HepG2 (cell line): ENCODE results near the gene OBSL1. TPM values are rescaled to one million over a fixed set of nuclear protein-coding genes. Genes with fewer than 3 reads are reported as not detected.

Experiments
- ATF1 ChIP-seq: IDR thresholded peaks from 2 replicates; pipeline ENCODE4 v1.6.1; 2016; ENCODE audit warnings: mild to moderate bottlenecking, control low read depth
- ATF5 ChIP-seq: sonication (generic); formaldehyde crosslinking; IDR thresholded peaks from 2 replicates; pipeline ENCODE4 v1.4.0; 2020; ENCODE audit warnings: mild to moderate bottlenecking, low read depth, missing genetic modification reagents
- ATF7-NPFF ChIP-seq: sonication (generic); formaldehyde crosslinking; IDR thresholded peaks from 2 replicates; pipeline ENCODE4 v1.8.1; 2023; ENCODE audit warnings: mild to moderate bottlenecking, low read depth, missing genetic modification reagents, moderate library complexity
- ATM ChIP-seq: fragments of 450-650 bp; IDR thresholded peaks from 2 replicates; pipeline ENCODE4 v1.7.1; 2017; ENCODE audit warnings: mild to moderate bottlenecking, borderline replicate concordance
- DZIP1 ChIP-seq: sonication (generic); formaldehyde crosslinking; IDR thresholded peaks from 2 replicates; pipeline ENCODE4 v1.5.0; 2020; ENCODE audit warnings: mild to moderate bottlenecking, missing genetic modification reagents
- FLYWCH1 ChIP-seq: sonication (generic); formaldehyde crosslinking; IDR thresholded peaks from 2 replicates; pipeline ENCODE4 v1.8.1; 2023; ENCODE audit warnings: mild to moderate bottlenecking, missing genetic modification reagents
- KDM1A ChIP-seq: IDR thresholded peaks from 2 replicates; pipeline ENCODE4 v1.6.1; 2016; ENCODE audit warnings: missing compliant biosample characterization
- KDM5A ChIP-seq: fragments of 200-600 bp; sonication (generic); IDR thresholded peaks from 2 replicates; pipeline ENCODE4 v1.7.0; 2018; ENCODE audit warnings: antibody characterized with exemption, mild to moderate bottlenecking, low read length, borderline replicate concordance
- KLF16 ChIP-seq, 2 experiments: sonication (generic) in 1 of 2; formaldehyde crosslinking in 1 of 2; IDR thresholded peaks; 2 replicates each; pipeline versions ENCODE4 v1.6.1 to v1.8.0; 2016 to 2023; ENCODE audit warnings: missing genetic modification reagents in 2 of 2, missing compliant biosample characterization in 1 of 2
- NFATC3 ChIP-seq: sonication (generic); formaldehyde crosslinking; IDR thresholded peaks from 2 replicates; pipeline ENCODE4 v1.5.1; 2020; ENCODE audit warnings: mild to moderate bottlenecking, missing genetic modification reagents
- NFE2 ChIP-seq: sonication (generic); formaldehyde crosslinking; IDR thresholded peaks from 2 replicates; pipeline ENCODE4 v1.4.0; 2020; ENCODE audit warnings: missing genetic modification reagents
- NFE2L2 ChIP-seq: fragments of 150-350 bp; IDR thresholded peaks from 2 replicates; pipeline ENCODE4 v1.6.1; 2014; ENCODE audit warnings: low read length
- PHF21A ChIP-seq: sonication (generic); formaldehyde crosslinking; IDR thresholded peaks from 2 replicates; pipeline ENCODE4 v1.5.0; 2020; ENCODE audit warnings: mild to moderate bottlenecking, missing genetic modification reagents
- POLR2A ChIP-seq, 2 experiments: IDR thresholded peaks; 2 replicates each; pipeline ENCODE4 v1.6.1; 2011; ENCODE audit warnings: low read depth in 2 of 2, low read length in 2 of 2, mild to moderate bottlenecking in 1 of 2, moderate library complexity in 1 of 2; ENCODE audit not compliant: insufficient read depth in 1 of 2
- RFXAP ChIP-seq: sonication (generic); formaldehyde crosslinking; IDR thresholded peaks from 2 replicates; pipeline ENCODE4 v1.4.0; 2020; ENCODE audit warnings: missing genetic modification reagents, borderline replicate concordance
- TGIF2 ChIP-seq: IDR thresholded peaks from 2 replicates; pipeline ENCODE4 v1.6.1; 2016; ENCODE audit warnings: control low read depth, missing compliant biosample characterization
- U2AF2 ChIP-seq: fragments of 200-400 bp; formaldehyde crosslinking; IDR thresholded peaks from 2 replicates; pipeline ENCODE4 v1.6.1; 2017; ENCODE audit warnings: low read depth, mild to moderate bottlenecking, low read length
- ZBED4 ChIP-seq: sonication (generic); formaldehyde crosslinking; IDR thresholded peaks from 2 replicates; pipeline ENCODE4 v1.4.0; 2020; ENCODE audit warnings: missing genetic modification reagents, borderline replicate concordance
- ZFP36 ChIP-seq: fragments of 150-350 bp; IDR thresholded peaks from 2 replicates; pipeline ENCODE4 v1.6.1; 2018; ENCODE audit warnings: borderline replicate concordance, low read length, low read depth; ENCODE audit not compliant: partially characterized antibody
- ZNF557 ChIP-seq: sonication (generic); formaldehyde crosslinking; IDR thresholded peaks from 2 replicates; pipeline ENCODE4 v1.4.0; 2020; ENCODE audit warnings: missing genetic modification reagents
- ZNF780A ChIP-seq: sonication (generic); formaldehyde crosslinking; IDR thresholded peaks from 2 replicates; pipeline ENCODE4 v1.8.0; 2022; ENCODE audit warnings: mild to moderate bottlenecking, missing genetic modification reagents, moderate library complexity
- ZNF788 ChIP-seq: sonication (generic); formaldehyde crosslinking; IDR thresholded peaks from 2 replicates; pipeline ENCODE4 v1.5.0; 2020; ENCODE audit warnings: mild to moderate bottlenecking, missing genetic modification reagents, borderline replicate concordance
- polyA plus RNA-seq, 8 experiments: library from polyadenylated mRNA; depleted of rRNA in 3 of 8; stranded (reverse) in 7 of 8; unstranded in 1 of 8; fragments of >200 nt; fragmentation: Illumina TruSeq in 4 of 8; extraction: Trizol in 4 of 8; gene quantifications; 2 replicates each; pipeline versions ENCODE4 v1.2.1 to v1.2.3, GENCODE V29; 2011 to 2016; ENCODE audit warnings: low read depth in 4 of 8, missing spikeins in 1 of 8, mixed read lengths in 1 of 8; ENCODE audit not compliant: insufficient read depth in 1 of 8
- total RNA-seq, 5 experiments: library from RNA; depleted of rRNA; stranded (reverse); fragments of >200 nt; fragmentation: Illumina TruSeq; extraction: Trizol; gene quantifications; 2 replicates each; pipeline ENCODE4 v1.2.3, GENCODE V29; 2016; ENCODE audit warnings: low read depth in 1 of 5

OBSL1 gene
- total and polyA plus RNA-seq, 2 of the 13 experiments (the other 11 are each of a cell fraction or from before 2014, with no cell fraction given), result 86.7 to 218 TPM

- peak; percentile 43; the same call in 1 of the 2 replicates for TF ChIP-seq ZNF788 (CRISPR knock-in tag)
- no peak; the same call in 1 of the 2 replicates for TF ChIP-seq DZIP1 (CRISPR knock-in tag)
- no peak for TF ChIP-seq NFE2L2
- no peak for TF ChIP-seq KDM1A (CRISPR knock-in tag)
- TF ChIP-seq ATF5 (CRISPR knock-in tag), result 0 out of 2 replicates have a peak, but pooled peaks have one; percentile 56
- TF ChIP-seq ZFP36, result no peak
- TF ChIP-seq ZNF780A (CRISPR knock-in tag), result peak; percentile 91; the same call in 1 of the 2 replicates
- no peak; the same call in 1 of the 2 replicates for TF ChIP-seq KDM5A
- 0 out of 2 replicates have a peak, but pooled peaks have one; percentile 25 for TF ChIP-seq NFE2 (CRISPR knock-in tag)
- peak; percentile 93 for TF ChIP-seq TGIF2 (CRISPR knock-in tag)
- TF ChIP-seq POLR2A (IDR thresholded peaks at IDR 0.05; ENCODE audit: insufficient read depth in 1 of 2, low read depth in 2 of 2, low read length in 2 of 2), result peak in 1 of 2 experiments; percentile 71; a peak in 2 of 4 replicates
- peak; percentile 87 for TF ChIP-seq ATF7-NPFF (CRISPR knock-in tag)
- TF ChIP-seq ZBED4, result peak; percentile 90
- peak; percentile 86 for TF ChIP-seq PHF21A (CRISPR knock-in tag)
- no peak for TF ChIP-seq U2AF2
- TF ChIP-seq ATF1 (CRISPR knock-in tag), result peak; percentile 95
- peak; percentile 96; the same call in 1 of the 2 replicates for TF ChIP-seq FLYWCH1
- peak; percentile 61; the same call in 1 of the 2 replicates for TF ChIP-seq ZNF557 (CRISPR knock-in tag)
- peak; percentile 95; the same call in 1 of the 2 replicates for TF ChIP-seq RFXAP (CRISPR knock-in tag)
- TF ChIP-seq ATM, result no peak
- TF ChIP-seq KLF16 (CRISPR knock-in tag; IDR thresholded peaks at IDR 0.05), result peak in 1 of 2 experiments; percentile 93; a peak in 2 of 4 replicates
- TF ChIP-seq NFATC3, result peak; percentile 94; the same call in 1 of the 2 replicates
Measured at GRCh38 chr2:219543596-219544358, 27.6 kb downstream of the OBSL1 start, which contains the start of the genes CHPF and TMEM198 (continued).
